Astrocyte (in vitro differentiated cells and primary cell): ENCODE measurements around the gene ABCC4. TPM values are rescaled to one million over a fixed set of nuclear protein-coding genes. Genes with fewer than 3 reads are reported as not detected.

Experiments
- DNase-seq: peaks from one replicate; pipeline ENCODE4 v3.0.0-alpha.2; 2010; ENCODE audit warnings: low read depth
- FAIRE-seq: peaks from 2 replicates; lab custom pipeline; 2011; peaks lifted over from hg19 to GRCh38; lab: Jason Lieb, UNC
- H2AFZ ChIP-seq: 2 replicates; pipeline ENCODE4 v1.6.0; 2012; ENCODE audit warnings: low read depth, low read length, inconsistent platforms
- H3K27ac ChIP-seq: 2 replicates; pipeline ENCODE4 v1.5.1; 2011; ENCODE audit warnings: low read depth, low read length, inconsistent platforms
- H3K27me3 ChIP-seq: 2 replicates; pipeline ENCODE4 v1.6.0; 2011; ENCODE audit warnings: low read length, inconsistent platforms; ENCODE audit not compliant: insufficient read depth
- H3K36me3 ChIP-seq: 2 replicates; pipeline ENCODE4 v1.5.1; 2011; ENCODE audit warnings: low read length, inconsistent platforms; ENCODE audit not compliant: insufficient read depth
- H3K4me1 ChIP-seq: 2 replicates; pipeline ENCODE4 v1.5.1; 2011; ENCODE audit warnings: low read length, inconsistent platforms; ENCODE audit not compliant: insufficient read depth
- H3K4me2 ChIP-seq: 2 replicates; pipeline ENCODE4 v1.6.0; 2012; ENCODE audit warnings: low read length, inconsistent platforms
- H3K4me3 ChIP-seq: 2 replicates; pipeline ENCODE4 v1.5.1; 2011; ENCODE audit warnings: low read depth, mild to moderate bottlenecking, low read length, inconsistent platforms; ENCODE audit not compliant: insufficient read depth
- H3K79me2 ChIP-seq: 2 replicates; pipeline ENCODE4 v1.6.0; 2012; ENCODE audit warnings: mild to moderate bottlenecking, low read length, inconsistent platforms; ENCODE audit not compliant: insufficient read depth
- H3K9ac ChIP-seq: 2 replicates; pipeline ENCODE4 v1.6.0; 2012; ENCODE audit warnings: mild to moderate bottlenecking, low read length, inconsistent platforms
- H3K9me3 ChIP-seq: 2 replicates; pipeline ENCODE4 v1.5.1; 2012; ENCODE audit warnings: low read depth, mild to moderate bottlenecking, low read length, inconsistent platforms; ENCODE audit not compliant: insufficient read depth
- H4K20me1 ChIP-seq: 2 replicates; pipeline ENCODE4 v1.6.0; 2012; ENCODE audit warnings: low read length, inconsistent platforms; ENCODE audit not compliant: insufficient read depth
- H3K27ac Mint-ChIP-seq: one replicate; pipeline ENCODE4 v1.8.0; 2021; ENCODE audit warnings: mild to moderate bottlenecking, mixed read lengths; ENCODE audit not compliant: unreplicated experiment
- H3K27me3 Mint-ChIP-seq: one replicate; pipeline ENCODE4 v1.8.0; 2021; ENCODE audit warnings: low read depth, mixed read lengths; ENCODE audit not compliant: unreplicated experiment
- H3K36me3 Mint-ChIP-seq: one replicate; pipeline ENCODE4 v1.8.0; 2021; ENCODE audit warnings: low read depth, mixed read lengths; ENCODE audit not compliant: unreplicated experiment
- H3K4me1 Mint-ChIP-seq: one replicate; pipeline ENCODE4 v1.8.0; 2021; ENCODE audit warnings: low read depth, mixed read lengths; ENCODE audit not compliant: unreplicated experiment
- H3K4me3 Mint-ChIP-seq: one replicate; pipeline ENCODE4 v1.8.0; 2021; ENCODE audit warnings: mild to moderate bottlenecking, moderate library complexity, mixed read lengths; ENCODE audit not compliant: unreplicated experiment
- H3K9me3 Mint-ChIP-seq: one replicate; pipeline ENCODE4 v1.8.0; 2021; ENCODE audit warnings: mild to moderate bottlenecking, mixed read lengths; ENCODE audit not compliant: unreplicated experiment
- CTCF ChIP-seq: IDR thresholded peaks from 2 replicates; pipeline ENCODE4 v1.5.1; 2011; ENCODE audit warnings: low read depth, mild to moderate bottlenecking, inconsistent platforms, low read length, moderate library complexity; ENCODE audit not compliant: insufficient read depth
- EZH2 ChIP-seq: IDR thresholded peaks from 2 replicates; pipeline ENCODE4 v1.6.1; 2012; ENCODE audit warnings: mild to moderate bottlenecking, low read length, inconsistent platforms; ENCODE audit not compliant: insufficient read depth
- total RNA-seq: library from RNA; stranded (reverse); gene quantifications from 2 replicates; pipeline ENCODE4 v1.2.1, GENCODE V29; 2021

Gene ABCC4
- total RNA-seq, 1 donor from 2014 or later: 15.6 TPM

DNA sequence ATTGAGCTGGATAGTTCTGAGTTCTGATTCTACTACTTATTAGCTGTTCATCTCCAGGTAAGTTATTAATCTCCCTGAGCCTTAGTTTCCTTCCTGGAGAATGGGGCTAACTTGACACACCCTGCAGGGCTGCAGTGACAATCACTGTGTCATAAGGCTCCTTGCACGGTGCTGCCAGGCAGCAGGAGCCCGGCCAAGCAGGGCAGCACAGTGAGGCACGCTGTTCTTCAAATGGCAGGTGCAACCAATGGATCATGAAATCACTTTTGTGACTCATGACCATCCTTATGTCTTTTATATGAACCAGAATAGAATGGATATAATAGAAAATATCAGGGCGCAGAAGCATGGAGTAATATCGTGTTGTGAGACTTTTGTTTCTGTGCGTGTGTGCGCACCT lies 242.6 kb downstream of the ABCC4 start:
- TF ChIP-seq EZH2 (no peak), CTCF (no peak)

GRCh38 chr13:95056266-95056665 lies 245.0 kb downstream of the ABCC4 start:
- H3K79me2 ChIP-seq: no peaks in the 10 kb centered on the region
- DNase-seq: no peak
- Mint-ChIP-seq H3K36me3 (peaks cover 2% of the 10 kb centered on the region), H3K9me3 (no peaks in the 10 kb centered on the region), H3K27me3 (no peaks in the 10 kb centered on the region), H3K4me3 (no peak overlapping the region), H3K4me1 (no peaks in the 10 kb centered on the region), H3K27ac (no peak overlapping the region)
- TF ChIP-seq EZH2 (no peak), CTCF (no peak)
- H3K27me3 ChIP-seq: no peaks in the 10 kb centered on the region
- H3K9me3 ChIP-seq: no peaks in the 10 kb centered on the region
- no peaks in the 10 kb centered on the region for H4K20me1 ChIP-seq
- no peak overlapping the region for H3K9ac ChIP-seq
- H3K4me3 ChIP-seq: no peak overlapping the region
- no peaks in the 10 kb centered on the region for H3K36me3 ChIP-seq
- no peak overlapping the region for H3K4me2 ChIP-seq
- H2AFZ ChIP-seq: no peak overlapping the region
- FAIRE-seq: no peak
- H3K4me1 ChIP-seq: no peaks in the 10 kb centered on the region
- no peak overlapping the region for H3K27ac ChIP-seq

More for the DNA sequence above, 242.6 kb downstream of the ABCC4 start:
- DNase-seq: no peak
- H3K4me2 ChIP-seq: no peak overlapping the region
- no peaks in the 10 kb centered on the region for H4K20me1 ChIP-seq
- H3K27me3 ChIP-seq: no peaks in the 10 kb centered on the region
- H3K9ac ChIP-seq: no peak overlapping the region
- no peaks in the 10 kb centered on the region for H3K4me1 ChIP-seq
- FAIRE-seq: no peak
- Mint-ChIP-seq H3K4me1 (no peaks in the 10 kb centered on the region), H3K36me3 (peaks cover 2% of the 10 kb centered on the region), H3K27me3 (no peaks in the 10 kb centered on the region), H3K9me3 (no peaks in the 10 kb centered on the region), H3K27ac (no peak overlapping the region), H3K4me3 (no peak overlapping the region)
- no peak overlapping the region for H3K27ac ChIP-seq
- no peaks in the 10 kb centered on the region for H3K79me2 ChIP-seq
- no peak overlapping the region for H2AFZ ChIP-seq
- no peak overlapping the region for H3K4me3 ChIP-seq
- no peaks in the 10 kb centered on the region for H3K36me3 ChIP-seq
- H3K9me3 ChIP-seq: no peaks in the 10 kb centered on the region

GRCh38 chr13:95050800-95051615 lies 250.2 kb downstream of the ABCC4 start:
- no peak overlapping the region for H3K4me2 ChIP-seq
- no peak for DNase-seq
- no peak for TF ChIP-seq EZH2
- TF ChIP-seq CTCF: no peak
- no peak overlapping the region for H3K9ac ChIP-seq
- no peaks in the 10 kb centered on the region for H3K4me1 ChIP-seq
- H2AFZ ChIP-seq: no peak overlapping the region
- Mint-ChIP-seq H3K4me3 (no peak overlapping the region), H3K9me3 (no peaks in the 10 kb centered on the region), H3K27ac (no peak overlapping the region), H3K4me1 (no peaks in the 10 kb centered on the region), H3K27me3 (no peaks in the 10 kb centered on the region), H3K36me3 (peaks cover 2% of the 10 kb centered on the region)
- H3K36me3 ChIP-seq: no peaks in the 10 kb centered on the region
- no peaks in the 10 kb centered on the region for H4K20me1 ChIP-seq
- no peak overlapping the region for H3K4me3 ChIP-seq
- no peaks in the 10 kb centered on the region for H3K27me3 ChIP-seq
- H3K79me2 ChIP-seq: no peaks in the 10 kb centered on the region
- no peak overlapping the region for H3K27ac ChIP-seq
- no peak for FAIRE-seq
- H3K9me3 ChIP-seq: no peaks in the 10 kb centered on the region
